ENCODE results near the gene LRMDA.

DNA sequence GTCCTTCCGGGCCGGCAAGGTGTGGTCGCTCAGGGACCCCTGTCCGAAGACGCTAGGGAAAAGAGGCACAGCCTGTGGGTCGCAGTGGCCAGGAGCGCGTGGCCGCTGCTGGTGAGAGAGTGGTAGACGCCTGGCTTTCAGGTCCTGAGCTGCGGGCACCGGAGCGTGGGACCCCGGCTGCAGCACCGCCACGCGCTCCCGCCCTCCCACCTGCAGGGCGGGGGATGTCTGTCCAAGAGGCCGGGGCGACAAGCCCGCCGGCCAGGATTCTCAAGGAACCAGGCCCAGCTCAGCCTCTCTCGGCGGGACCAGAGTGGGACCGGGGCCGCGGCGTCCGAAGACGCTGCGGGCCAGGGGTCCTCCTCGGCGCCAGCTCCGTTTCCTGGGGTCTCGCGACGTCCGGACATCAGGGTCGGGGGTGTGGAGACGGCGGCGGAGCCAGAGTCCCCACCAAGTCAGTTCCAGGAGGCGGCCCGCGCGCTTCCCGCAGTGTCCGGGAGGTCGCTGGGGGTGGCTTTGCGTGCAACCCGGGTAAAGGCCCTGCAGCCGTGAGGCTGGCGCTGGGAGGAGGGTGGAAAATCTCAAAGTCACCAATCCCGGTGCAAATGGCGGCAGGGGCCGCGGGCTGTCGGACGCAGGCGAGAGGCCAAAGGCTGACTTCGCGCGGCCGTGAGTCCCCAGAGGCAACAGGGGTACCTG is 35.3 kb upstream of the LRMDA start:
- TF ChIP-seq, protein P1, sequence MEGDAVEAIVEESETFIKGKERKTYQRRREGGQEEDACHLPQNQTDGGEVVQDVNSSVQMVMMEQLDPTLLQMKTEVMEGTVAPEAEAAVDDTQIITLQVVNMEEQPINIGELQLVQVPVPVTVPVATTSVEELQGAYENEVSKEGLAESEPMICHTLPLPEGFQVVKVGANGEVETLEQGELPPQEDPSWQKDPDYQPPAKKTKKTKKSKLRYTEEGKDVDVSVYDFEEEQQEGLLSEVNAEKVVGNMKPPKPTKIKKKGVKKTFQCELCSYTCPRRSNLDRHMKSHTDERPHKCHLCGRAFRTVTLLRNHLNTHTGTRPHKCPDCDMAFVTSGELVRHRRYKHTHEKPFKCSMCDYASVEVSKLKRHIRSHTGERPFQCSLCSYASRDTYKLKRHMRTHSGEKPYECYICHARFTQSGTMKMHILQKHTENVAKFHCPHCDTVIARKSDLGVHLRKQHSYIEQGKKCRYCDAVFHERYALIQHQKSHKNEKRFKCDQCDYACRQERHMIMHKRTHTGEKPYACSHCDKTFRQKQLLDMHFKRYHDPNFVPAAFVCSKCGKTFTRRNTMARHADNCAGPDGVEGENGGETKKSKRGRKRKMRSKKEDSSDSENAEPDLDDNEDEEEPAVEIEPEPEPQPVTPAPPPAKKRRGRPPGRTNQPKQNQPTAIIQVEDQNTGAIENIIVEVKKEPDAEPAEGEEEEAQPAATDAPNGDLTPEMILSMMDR (conservative IDR thresholded peaks at IDR 0.05; ENCODE audit: low read depth, low read length): no peak
- peak; percentile 81; the same call in 1 of the 2 replicates for TF ChIP-seq EZH2phosphoT487 (IDR thresholded peaks at IDR 0.05; ENCODE audit: borderline replicate concordance, low read length)
